CD4-positive, alpha-beta T cell treated with Interleukin-15 for 4 hours (primary cell): Measurements from ENCODE around the gene KLRC3.
"Not testable (repeated sequence)": the region's sequence is repeated elsewhere in the genome, so short reads cannot be mapped to it uniquely, and the experiment has no call there.

Source experiments
- DNase-seq: peaks from one replicate; pipeline ENCODE4 v3.0.0-alpha.2; 2020; ENCODE audit warnings: low spot score

The KLRC3 gene

GRCh38 chr12:10420334-10420733 lies at the start of gene KLRC3:
Gene KLRC3, minus strand, starts transcription at chr12:10420595. Its CDS starts 45 bp downstream, at chr12:10420550.
- not testable (repeated sequence) for DNase-seq

- no peak for DNase-seq
Observed at GRCh38 chr12:10469701-10470100, 49.3 kb upstream of the KLRC3 start.

- no peak for DNase-seq
Observed at GRCh38 chr12:10466311-10466710, 45.9 kb upstream of the KLRC3 start.

GRCh38 chr12:10457760-10458159 lies 37.4 kb upstream of the KLRC3 start:
- no peak for DNase-seq

GRCh38 chr12:10456856-10457255 lies 36.5 kb upstream of the KLRC3 start:
- DNase-seq: no peak

- DNase-seq: no peak
Observed at GRCh38 chr12:10455766-10456165, 35.4 kb upstream of the KLRC3 start.

- no peak for DNase-seq
Observed at GRCh38 chr12:10454531-10454930, 34.1 kb upstream of the KLRC3 start.

GRCh38 chr12:10453156-10453555 lies 32.8 kb upstream of the KLRC3 start, which contains the start of gene KLRC1:
Gene KLRC1, minus strand, starts transcription at chr12:10453377. Its CDS starts 2,221 bp downstream, at chr12:10451156.
- DNase-seq: peak; percentile 10

- DNase-seq: no peak
Observed at GRCh38 chr12:10448236-10448635, 27.8 kb upstream of the KLRC3 start.

GRCh38 chr12:10446052-10446451 lies 25.7 kb upstream of the KLRC3 start:
- not testable (repeated sequence) for DNase-seq

GRCh38 chr12:10441144-10441543 lies 20.7 kb upstream of the KLRC3 start:
- DNase-seq: not testable (repeated sequence)

- not testable (repeated sequence) for DNase-seq
Observed at GRCh38 chr12:10439608-10440274, 19.3 kb upstream of the KLRC3 start.

- DNase-seq: not testable (repeated sequence)
Observed at GRCh38 chr12:10437601-10438000, 17.2 kb upstream of the KLRC3 start.

GRCh38 chr12:10435816-10436215 lies 15.4 kb upstream of the KLRC3 start, which contains the start of gene KLRC2:
Gene KLRC2, minus strand, starts transcription at chr12:10436010. Its CDS starts 24 bp downstream, at chr12:10435986.
- DNase-seq: peak; percentile 25

- not testable (repeated sequence) for DNase-seq
Observed at GRCh38 chr12:10430623-10431022, 10.2 kb upstream of the KLRC3 start.

- DNase-seq: not testable (repeated sequence)
Observed at GRCh38 chr12:10425938-10426337, 5.5 kb upstream of the KLRC3 start.

GRCh38 chr12:10424260-10424899 lies 4.0 kb upstream of the KLRC3 start:
- DNase-seq: not testable (repeated sequence)

GRCh38 chr12:10422159-10422558 lies 1.8 kb upstream of the KLRC3 start:
- not testable (repeated sequence) for DNase-seq

GRCh38 chr12:10409392-10409791 lies 11.0 kb downstream of the KLRC3 start, which contains the start of gene KLRC4:
Gene KLRC4, minus strand, starts transcription at chr12:10409757. Its CDS starts 182 bp downstream, at chr12:10409575.
- DNase-seq: peak; percentile 49

- no peak for DNase-seq
Observed at GRCh38 chr12:10408842-10409241, 11.6 kb downstream of the KLRC3 start.

GRCh38 chr12:10406725-10407124 lies 13.7 kb downstream of the KLRC3 start:
- DNase-seq: no peak

GRCh38 chr12:10405294-10405693 lies 15.1 kb downstream of the KLRC3 start:
- DNase-seq: no peak

- no peak for DNase-seq
Observed at GRCh38 chr12:10404798-10405197, 15.6 kb downstream of the KLRC3 start.
